SHP77 treated with DMSO at 0.1 percent for 48 hours (cell line): ENCODE measurements around the gene ENPP1.

ENCODE experiments used
- DNase-seq: peaks from one replicate; lab custom pipeline; 2025; lab: John Stamatoyannopoulos, UW

Gene ENPP1

GRCh38 chr6:131807644-131808459, at the start of gene ENPP1:
Gene ENPP1 (plus strand): TSS chr6:131808020. CDS start chr6:131808036, 16 bp downstream.
- DNase-seq = peak; percentile 60

GRCh38 chr6:131758920-131759319, 48.9 kb upstream of the ENPP1 start:
- no peak for DNase-seq

DNA sequence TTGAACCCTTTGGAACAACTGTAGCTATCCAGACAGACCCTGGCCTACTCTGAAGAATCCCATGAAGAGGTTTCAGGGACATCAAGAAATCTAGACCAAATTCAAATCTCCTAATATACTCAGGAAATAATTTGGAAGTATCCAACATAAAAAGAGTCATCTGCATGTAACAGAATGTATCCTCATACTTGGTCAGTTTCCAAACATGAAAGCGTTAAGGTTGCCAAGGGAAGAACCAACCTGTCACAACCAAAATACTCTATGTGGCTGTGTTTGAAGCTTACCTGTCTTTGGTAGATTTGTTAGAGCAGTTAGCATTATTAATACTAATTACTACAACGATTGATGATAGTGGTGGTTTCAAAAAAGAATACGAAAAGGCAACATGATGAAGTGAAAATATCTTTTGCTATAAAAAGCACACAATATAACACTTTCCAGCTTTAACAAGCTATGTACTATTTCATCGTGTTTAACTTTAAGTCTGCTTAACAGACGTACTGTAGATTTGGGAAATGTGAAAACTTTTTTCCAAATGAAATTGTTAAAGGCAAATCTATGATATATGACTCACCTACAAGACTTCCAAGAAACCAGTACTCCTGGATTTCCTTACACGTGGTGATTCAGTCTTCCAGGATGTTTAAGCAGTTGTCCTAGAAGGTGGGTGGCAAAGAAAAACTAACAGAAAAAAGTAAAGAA, 46.6 kb upstream of the ENPP1 start:
- DNase-seq = no peak

DNA sequence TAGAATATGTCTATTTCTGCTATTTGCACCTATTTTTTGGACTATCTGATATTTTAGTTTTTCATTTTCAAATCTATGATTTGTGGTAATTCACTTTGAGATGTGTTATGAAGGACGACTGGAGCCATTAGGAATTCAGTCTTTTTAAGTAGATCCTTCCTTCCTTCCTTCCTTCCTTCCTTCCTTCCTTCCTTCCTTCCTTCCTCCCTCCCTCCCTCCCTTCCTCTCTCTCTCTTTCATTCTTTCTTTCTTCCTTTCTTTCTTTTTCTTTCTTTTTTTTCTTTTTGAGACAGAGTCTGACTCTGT, 46.1 kb upstream of the ENPP1 start:
- no peak for DNase-seq

- no peak for DNase-seq
Observed at GRCh38 chr6:131762984-131763383, 44.8 kb upstream of the ENPP1 start.

- DNase-seq = no peak
Observed at GRCh38 chr6:131763749-131764148, 44.1 kb upstream of the ENPP1 start.

- no peak for DNase-seq
Observed at GRCh38 chr6:131764350-131764749, 43.5 kb upstream of the ENPP1 start.

GRCh38 chr6:131765081-131765803, 42.6 kb upstream of the ENPP1 start:
- DNase-seq = no peak

DNA sequence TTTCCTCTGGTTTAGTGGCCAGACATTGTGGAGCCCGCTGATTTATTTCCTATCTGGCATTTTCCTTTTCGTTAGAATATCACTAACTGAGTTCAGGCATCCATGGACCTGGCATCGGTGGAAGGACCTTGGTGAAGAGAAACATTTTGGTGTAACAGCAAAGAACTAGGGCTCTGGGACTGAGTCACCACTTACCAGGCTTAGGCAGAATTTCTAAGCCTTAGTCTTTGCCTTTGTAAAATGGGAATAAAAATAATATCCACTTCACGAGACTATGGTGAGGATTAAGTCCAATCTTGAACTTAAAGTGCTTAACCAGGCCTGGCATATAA, 42.0 kb upstream of the ENPP1 start:
- no peak for DNase-seq

DNA sequence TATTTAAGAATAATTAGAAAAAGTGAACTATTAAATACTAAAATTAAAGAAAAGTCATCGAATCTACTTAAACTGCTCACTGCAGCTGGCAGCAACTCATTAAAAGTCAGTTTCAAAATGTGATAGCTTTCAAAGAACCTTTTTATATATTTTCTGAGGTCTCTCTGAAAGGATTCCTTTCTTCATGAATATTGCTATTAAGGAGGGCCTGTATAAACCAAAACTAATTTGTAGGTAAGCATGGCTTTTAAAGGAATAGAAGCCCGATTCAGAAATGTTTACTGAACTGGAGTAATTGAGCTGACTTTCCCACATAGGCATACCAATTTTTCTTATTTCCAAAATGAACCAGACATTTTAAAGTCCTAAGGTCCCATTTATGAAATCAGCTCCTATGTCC, 41.2 kb upstream of the ENPP1 start:
- no peak for DNase-seq

GRCh38 chr6:131768964-131769363, 38.9 kb upstream of the ENPP1 start:
- DNase-seq = no peak

GRCh38 chr6:131769385-131770141, 38.3 kb upstream of the ENPP1 start:
- DNase-seq = no peak

GRCh38 chr6:131770776-131771175, 37.0 kb upstream of the ENPP1 start:
- DNase-seq = no peak

DNA sequence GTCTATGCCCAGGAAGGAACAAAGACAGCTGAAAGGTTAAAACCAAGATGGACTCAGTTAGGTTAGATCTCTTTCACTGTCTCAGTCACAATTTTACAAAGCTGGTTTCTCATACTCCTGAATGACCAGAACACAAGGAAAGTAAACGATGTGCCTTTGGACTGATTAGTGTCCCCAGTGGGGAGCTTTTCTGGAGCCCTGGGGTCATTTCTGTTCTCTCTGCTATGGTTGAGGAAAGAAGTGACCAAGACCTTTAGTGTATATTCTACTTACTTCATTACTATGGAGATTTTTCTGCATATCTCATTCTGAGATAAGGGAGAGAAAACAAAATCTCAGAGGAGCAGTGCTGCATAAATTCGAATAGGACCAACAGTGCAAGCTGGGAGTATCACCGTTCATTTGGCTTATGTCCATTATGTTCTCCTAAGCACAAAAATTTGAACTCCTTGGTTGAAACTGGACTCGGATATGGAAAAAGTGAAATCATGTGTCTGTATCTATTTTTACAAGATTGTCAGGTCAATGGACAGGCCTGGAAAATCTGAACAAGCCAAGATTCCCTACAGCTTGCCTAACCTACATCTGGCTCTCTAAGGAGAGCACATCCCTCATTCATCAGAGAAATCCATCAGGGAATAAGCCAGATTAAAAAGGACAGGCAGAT, 34.4 kb upstream of the ENPP1 start:
- DNase-seq = no peak

DNA sequence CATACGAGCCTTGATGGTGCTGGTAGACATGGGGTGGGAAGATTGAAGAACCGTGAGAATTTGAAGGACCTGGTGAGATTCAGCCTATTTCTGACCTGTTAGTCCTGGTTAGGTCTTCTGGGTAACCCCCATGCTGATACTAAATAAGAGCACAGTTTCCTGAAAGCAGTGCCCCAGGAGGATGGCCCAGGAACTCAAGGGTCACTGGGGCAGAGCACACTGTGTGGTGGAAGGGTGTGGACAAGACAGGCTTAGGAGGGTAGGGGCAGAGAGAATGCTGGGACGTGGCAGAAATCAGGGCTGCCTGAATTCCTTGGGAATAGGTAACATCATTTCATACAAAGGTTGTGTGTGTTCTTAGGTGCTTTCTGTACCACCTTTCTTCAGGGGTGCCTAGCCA, 31.9 kb upstream of the ENPP1 start:
- DNase-seq = no peak

- no peak for DNase-seq
Observed at GRCh38 chr6:131776985-131777384, 30.8 kb upstream of the ENPP1 start.

GRCh38 chr6:131778169-131778568, 29.7 kb upstream of the ENPP1 start:
- no peak for DNase-seq

DNA sequence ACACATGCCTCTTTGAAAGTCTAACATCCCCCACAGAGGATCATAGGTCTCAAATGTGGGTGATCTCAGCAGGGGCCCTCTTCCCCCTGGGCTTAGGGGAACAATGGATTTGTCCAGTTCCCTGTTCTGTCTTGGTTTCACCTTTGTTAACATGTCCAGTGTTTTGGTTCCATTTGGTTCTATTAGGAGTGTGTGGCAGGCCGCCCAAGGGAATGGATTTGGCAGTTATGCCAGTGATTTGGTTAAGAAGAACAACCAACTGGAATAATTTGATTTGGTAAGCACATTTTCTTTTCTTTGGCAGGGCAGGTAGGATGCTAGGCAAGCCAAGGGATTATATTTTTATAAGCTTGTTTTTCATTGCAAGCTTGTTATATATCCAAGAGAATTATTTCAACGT, 28.5 kb upstream of the ENPP1 start:
- DNase-seq = no peak

DNA sequence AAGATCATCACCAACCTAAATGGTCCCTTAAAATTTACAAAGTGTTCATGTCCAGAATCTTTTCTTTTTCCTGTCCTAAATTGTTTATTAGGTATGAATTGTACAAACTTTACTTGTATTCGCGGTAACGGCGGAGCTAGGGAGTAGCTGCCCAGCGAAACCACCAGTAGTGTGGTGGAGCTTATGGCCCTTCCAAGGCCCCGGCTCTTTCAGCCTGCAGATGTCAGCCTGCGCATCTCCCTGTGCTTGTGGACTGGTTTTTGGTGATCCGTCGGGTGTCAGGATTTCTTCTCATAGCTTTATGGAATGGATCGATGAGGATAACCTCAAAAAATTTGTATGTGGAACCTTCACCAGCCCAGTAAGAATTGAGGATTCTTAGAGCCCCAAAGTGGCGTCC, 27.2 kb upstream of the ENPP1 start:
- DNase-seq = no peak

GRCh38 chr6:131781687-131782086, 26.1 kb upstream of the ENPP1 start:
- DNase-seq = no peak

- no peak for DNase-seq
Observed at GRCh38 chr6:131782764-131783163, 25.1 kb upstream of the ENPP1 start.

- DNase-seq = no peak
Observed at GRCh38 chr6:131784561-131784960, 23.3 kb upstream of the ENPP1 start.
